B cell (primary cell): ENCODE results near the gene BDH2. TPM values are rescaled to one million over a fixed set of nuclear protein-coding genes. Genes with fewer than 3 reads are reported as not detected.

ENCODE experiments used
- ATAC-seq: fragments of 200-7000 bp; cut with Tn5 transposase; one replicate; pipeline ENCODE4 v1.10.0; 2021; ENCODE audit warnings: low read depth, mild to moderate bottlenecking, moderate number of reproducible peaks, moderate library complexity
- CTCF ChIA-PET: fragments of 350-600 bp; sonication (Branson Sonifier 250); formaldehyde crosslinking; loops from one replicate; lab custom pipeline; 2021; ENCODE audit warnings: antibody characterized with exemption, inconsistent platforms; lab: Charles Lee
- POLR2A ChIA-PET: fragments of 350-600 bp; sonication (Branson Sonifier 250); formaldehyde crosslinking; loops from one replicate; lab custom pipeline; 2021; ENCODE audit warnings: antibody characterized with exemption; lab: Charles Lee
- DNase-seq: peaks from one replicate; pipeline ENCODE4 v3.0.0; 2013
- H2AFZ ChIP-seq: 2 replicates; pipeline ENCODE4 v1.6.1; 2012; ENCODE audit warnings: mild to moderate bottlenecking, low read depth, low read length; ENCODE audit not compliant: insufficient read depth, poor library complexity, severe bottlenecking
- H3K27ac ChIP-seq, 2 donors: 1 replicate in 1 of 2; 2 replicates in 1 of 2; pipeline ENCODE4 v1.5.1; 2012 to 2013; ENCODE audit warnings: low read length in 2 of 2, mild to moderate bottlenecking in 2 of 2, moderate library complexity in 1 of 2
- H3K27me3 ChIP-seq, 4 experiments: fragments of 200-600 bp in 1 of 4; sonication (generic) in 1 of 4; replicated peaks in 1 of 4; 1 replicate in 2 of 4; 2 replicates in 2 of 4; pipeline versions ENCODE4 v1.6.1 to v1.7.0; 2013 to 2016; ENCODE audit warnings: low read length in 3 of 4, mild to moderate bottlenecking in 2 of 4, mixed read lengths in 1 of 4, moderate library complexity in 1 of 4; ENCODE audit not compliant: insufficient read depth in 4 of 4, control insufficient read depth in 3 of 4; ENCODE audit errors: control extremely low read depth in 1 of 4
- H3K36me3 ChIP-seq, 2 experiments: replicated peaks in 1 of 2; 1 replicate in 1 of 2; 2 replicates in 1 of 2; pipeline versions ENCODE4 v1.6.1 to v1.7.1; 2013; ENCODE audit warnings: low read length in 1 of 2; ENCODE audit not compliant: insufficient read depth in 2 of 2, control insufficient read depth in 1 of 2; ENCODE audit errors: control extremely low read depth in 1 of 2, extremely low read depth in 1 of 2
- H3K4me1 ChIP-seq, 2 donors: fragments of 200-600 bp in 1 of 2; sonication (generic) in 1 of 2; 1 replicate in 1 of 2; 2 replicates in 1 of 2; pipeline versions ENCODE4 v1.5.1 to v1.6.1; 2013 to 2017; ENCODE audit warnings: low read length in 2 of 2; ENCODE audit not compliant: control insufficient read depth in 2 of 2, insufficient read depth in 2 of 2
- H3K4me2 ChIP-seq: replicated peaks from 2 replicates; pipeline ENCODE3; 2012; ENCODE audit warnings: mild to moderate bottlenecking, low read depth, low read length; ENCODE audit not compliant: poor library complexity, severe bottlenecking
- H3K4me3 ChIP-seq, 5 experiments: fragments of 200-600 bp in 1 of 5; sonication (generic) in 1 of 5; 1 replicate in 3 of 5; 2 replicates in 2 of 5; pipeline versions ENCODE4 v1.5.1 to v1.7.0; 2011 to 2016; ENCODE audit warnings: low read length in 4 of 5, mild to moderate bottlenecking in 4 of 5, low read depth in 2 of 5, control low read depth in 1 of 5, moderate library complexity in 1 of 5; ENCODE audit not compliant: insufficient read depth in 1 of 5; ENCODE audit errors: control extremely low read depth in 1 of 5, extremely low read depth in 1 of 5
- H3K79me2 ChIP-seq: fragments of 200-600 bp; sonication (generic); one replicate; pipeline ENCODE4 v1.6.0; 2016; ENCODE audit warnings: low read length; ENCODE audit not compliant: control insufficient read depth, insufficient read depth
- H3K9ac ChIP-seq: fragments of 200-600 bp; sonication (generic); 2 replicates; pipeline ENCODE4 v1.6.1; 2017; ENCODE audit warnings: mild to moderate bottlenecking, low read length, moderate library complexity
- H3K9me3 ChIP-seq, 3 donors: one replicate each; pipeline versions ENCODE4 v1.6.1 to v1.7.1; 2013; ENCODE audit warnings: low read length in 2 of 3; ENCODE audit not compliant: control insufficient read depth in 2 of 3, insufficient read depth in 1 of 3; ENCODE audit errors: control extremely low read depth in 1 of 3
- H4K20me1 ChIP-seq: 2 replicates; pipeline ENCODE4 v1.6.0; 2012; ENCODE audit warnings: mild to moderate bottlenecking, low read length; ENCODE audit not compliant: insufficient read depth, control insufficient read depth, poor library complexity, severe bottlenecking
- H3K27ac Mint-ChIP-seq: one replicate; pipeline ENCODE4 v1.8.0; 2021; ENCODE audit warnings: mixed read lengths
- H3K27me3 Mint-ChIP-seq: one replicate; pipeline ENCODE4 v1.8.0; 2021; ENCODE audit warnings: mixed read lengths
- H3K4me1 Mint-ChIP-seq: one replicate; pipeline ENCODE4 v1.8.0; 2021; ENCODE audit warnings: mixed read lengths
- H3K4me3 Mint-ChIP-seq: one replicate; pipeline ENCODE4 v1.8.0; 2021; ENCODE audit warnings: mixed read lengths
- H3K9me3 Mint-ChIP-seq: one replicate; pipeline ENCODE4 v1.8.0; 2022; ENCODE audit warnings: mixed read lengths; ENCODE audit not compliant: insufficient read depth
- CTCF ChIP-seq: fragments of 200-600 bp; IDR thresholded peaks from one replicate; pipeline ENCODE4 v1.8.0; 2022; ENCODE audit warnings: antibody characterized with exemption, mild to moderate bottlenecking
- EZH2 ChIP-seq: IDR thresholded peaks from 2 replicates; pipeline ENCODE4 v1.6.1; 2012; ENCODE audit warnings: borderline replicate concordance, low read depth, mild to moderate bottlenecking, moderate library complexity, low read length; ENCODE audit not compliant: insufficient read depth, poor library complexity, severe bottlenecking
- WGBS: methylation state at CpG from one replicate; pipeline ENCODE4 v1.1.5; 2013; ENCODE audit warnings: missing lambda C conversion rate; ENCODE audit not compliant: insufficient coverage; 5-methylcytosine and 5-hydroxymethylcytosine counted together
- intact Hi-C: fragments of 100-400 bp; cut with micrococcal nuclease; formaldehyde crosslinking; loops from one replicate; pipeline ENCODE4 v1.10.0; 2022
- polyA plus RNA-seq: library from polyadenylated mRNA; depleted of rRNA; stranded (reverse); fragments of >200 nt; gene quantifications from 2 replicates; pipeline ENCODE4 v1.2.3, GENCODE V29; 2012
- total RNA-seq, 2 donors: library from RNA; stranded (reverse); fragments of 120-200 nt in 1 of 2; gene quantifications; 1 replicate in 1 of 2; 2 replicates in 1 of 2; pipeline versions ENCODE4 v1.2.3 to v1.2.4, GENCODE V29; 2013 to 2022

The BDH2 gene
- total and polyA plus RNA-seq, 2 donors (not counting 1 experiment from before 2014, with no cell fraction given) = 8.8 to 9.1 TPM

- Mint-ChIP-seq H3K4me1 (no peaks in the 10 kb centered on the region), H3K27me3 (no peaks in the 10 kb centered on the region), H3K27ac (no peak overlapping the region), H3K4me3 (no peak overlapping the region), H3K9me3 (no peaks in the 10 kb centered on the region)
- H3K9ac ChIP-seq = no peak overlapping the region
- TF ChIP-seq CTCF (no peak), EZH2 (no peak)
- 86% methylated on average over 1 of the region's 3 CpGs for WGBS
- ATAC-seq (no peak), DNase-seq (no peak)
- H3K79me2 ChIP-seq = no peaks in the 10 kb centered on the region
- CTCF ChIA-PET = no interaction called here
- no peak overlapping the region for H3K4me3 ChIP-seq
- no peaks in the 10 kb centered on the region for H3K27me3 ChIP-seq
- H2AFZ ChIP-seq = no peak overlapping the region
- no peaks in the 10 kb centered on the region for H3K4me1 ChIP-seq
- no peak overlapping the region for H3K27ac ChIP-seq
- H3K9me3 ChIP-seq = no peaks in the 10 kb centered on the region
- intact Hi-C loops = no loop called here
- H4K20me1 ChIP-seq = no peaks in the 10 kb centered on the region
- H3K36me3 ChIP-seq = peaks cover 4 to 5% of the 10 kb centered on the region in 2 experiments
- H3K4me2 ChIP-seq = no peak overlapping the region
- POLR2A ChIA-PET = no interaction called here
Measured at GRCh38 chr4:103030791-103031190, 68.8 kb downstream of the BDH2 start.

- H2AFZ ChIP-seq = no peak overlapping the region
- H3K4me1 ChIP-seq = no peaks in the 10 kb centered on the region
- no peak overlapping the region for H3K4me2 ChIP-seq
- no peaks in the 10 kb centered on the region for H3K4me1 Mint-ChIP-seq
- no peak overlapping the region for H3K4me3 Mint-ChIP-seq
- no peaks in the 10 kb centered on the region for H3K27me3 Mint-ChIP-seq
- H3K4me3 ChIP-seq = no peak overlapping the region
- H3K27ac ChIP-seq = no peak overlapping the region
- POLR2A ChIA-PET = no interaction called here
- H4K20me1 ChIP-seq = no peaks in the 10 kb centered on the region
- CTCF ChIA-PET = interaction anchor here (1.0 to 1.7 kb wide), 2 partner anchors 17 to 62 kb away, joined by 3 to 7 read pairs; no protein-coding TSS in a partner anchor
- no peak for TF ChIP-seq CTCF
- no peak for TF ChIP-seq EZH2
- no peak overlapping the region for H3K27ac Mint-ChIP-seq
- WGBS = 100% methylated on average over 1 of the region's 1 CpG
- intact Hi-C loops = no loop called here
- H3K27me3 ChIP-seq = no peaks in the 10 kb centered on the region
- no peaks in the 10 kb centered on the region for H3K9me3 Mint-ChIP-seq
- H3K36me3 ChIP-seq = peaks cover 3% of the 10 kb centered on the region in 2 experiments
- DNase-seq (no peak), ATAC-seq (no peak)
- H3K9me3 ChIP-seq = no peaks in the 10 kb centered on the region
- no peak overlapping the region for H3K9ac ChIP-seq
- H3K79me2 ChIP-seq = no peaks in the 10 kb centered on the region
Measured at GRCh38 chr4:103029300-103029699, 70.3 kb downstream of the BDH2 start.

Other genes with a start within 250 kb of the BDH2 start
- gene CISD2, start 230.8 kb downstream of the BDH2 start, total RNA-seq = 15.1 and 16.0 TPM in 2 replicates
- 5.0 and 11.1 TPM in 2 replicates for gene CISD2, start 230.8 kb downstream of the BDH2 start, polyA plus RNA-seq
- gene SLC9B1, start 80.1 kb downstream of the BDH2 start, total RNA-seq = 1.9 and 2.1 TPM in 2 replicates
- gene SLC9B1, start 80.1 kb downstream of the BDH2 start, polyA plus RNA-seq = 2.2 and 3.8 TPM in 2 replicates
- 37.4 and 37.6 TPM in 2 replicates for gene SLC9B2, start 23.1 kb downstream of the BDH2 start, total RNA-seq
- gene SLC9B2, start 23.1 kb downstream of the BDH2 start, polyA plus RNA-seq = 10.4 and 16.4 TPM in 2 replicates
- gene CENPE, start 98.5 kb upstream of the BDH2 start, total RNA-seq = 2.1 and 2.8 TPM in 2 replicates
- 0.15 and 0.22 TPM in 2 replicates for gene CENPE, start 98.5 kb upstream of the BDH2 start, polyA plus RNA-seq